ENCODE data around the gene CAVIN1.

DNA sequence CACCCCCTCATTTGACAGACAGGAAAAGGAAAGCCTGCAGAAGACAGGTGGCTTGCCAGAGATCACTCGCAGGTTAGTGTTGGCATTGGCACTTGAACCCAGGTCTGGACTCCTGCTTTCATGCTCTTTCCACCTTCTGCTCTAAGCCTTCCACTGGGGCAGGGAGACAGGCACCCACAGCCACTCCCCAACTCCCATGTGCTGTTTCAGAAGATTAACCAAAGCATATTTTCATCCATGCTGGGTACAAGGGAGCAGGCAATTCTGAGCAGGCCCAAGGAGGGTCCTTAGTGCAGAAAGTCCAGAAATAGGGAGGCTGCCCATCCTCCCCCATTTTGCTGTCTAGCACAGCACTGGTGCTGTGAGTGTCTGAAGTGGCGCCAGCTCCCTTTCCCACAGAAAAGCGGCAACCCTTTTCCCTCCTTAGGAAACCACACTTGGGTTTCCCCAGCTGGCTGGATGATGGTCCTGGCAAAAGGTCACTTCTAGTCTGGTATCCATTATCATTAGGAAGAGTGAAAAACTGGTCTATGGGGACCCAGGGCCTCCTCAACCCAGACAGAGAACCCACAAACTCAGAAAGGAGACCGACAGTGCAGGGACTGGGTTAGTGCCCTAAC, 2.0 kb upstream of the CAVIN1 start:
- TF ChIP-seq CTCF (IDR thresholded peaks at IDR 0.05) (no peak), ZFX (IDR thresholded peaks at IDR 0.05; ENCODE audit: borderline replicate concordance) (no peak)

Measured in 22Rv1 (cell line).